ENCODE measurements around the gene EIF4G3. TPM values are rescaled to one million over a fixed set of nuclear protein-coding genes. Genes with fewer than 3 reads are reported as not detected.

EIF4G3 gene
- total and polyA plus RNA-seq, 4 donors = 16.5 to 59.8 (median 33.4) TPM

- no peak for TF ChIP-seq CTCF (IDR thresholded peaks at IDR 0.05; ENCODE audit: control extremely low read depth, extremely low read depth)
- H3K9ac ChIP-seq (ENCODE audit: insufficient read depth in 1 of 2, low read length in 2 of 2) = no peak overlapping the region
- ATAC-seq (ENCODE audit: insufficient read depth, low FRiP score) (no peak), DNase-seq (no peak)
- H3K4me3 ChIP-seq = no peak overlapping the region
- 85 to 91% methylated on average over 5 of the region's 5 CpGs for WGBS, 2 donors
- no peaks in the 10 kb centered on the region for H3K4me1 ChIP-seq (ENCODE audit: control insufficient read depth in 5 of 5, insufficient read depth in 5 of 5, low read length in 5 of 5)
- no peak overlapping the region for H3K27ac ChIP-seq (ENCODE audit: low read depth in 1 of 2, low read length in 1 of 2)
- no peaks in the 10 kb centered on the region for H3K9me3 ChIP-seq (ENCODE audit: control insufficient read depth in 4 of 4, insufficient read depth in 3 of 4, low read length in 3 of 4)
- peaks cover 0 to 8% (median 4%) of the 10 kb centered on the region in 4 donors for H3K36me3 ChIP-seq (ENCODE audit: control insufficient read depth in 4 of 4, insufficient read depth in 4 of 4, low read length in 4 of 4)
- H3K27me3 ChIP-seq (ENCODE audit: control insufficient read depth in 3 of 3, insufficient read depth in 3 of 3, low read length in 2 of 3) = no peaks in the 10 kb centered on the region
Measured at GRCh38 chr1:20899154-20899972, 277.3 kb downstream of the EIF4G3 start.

GRCh38 chr1:20896826-20897225 lies 279.9 kb downstream of the EIF4G3 start:
- H3K4me3 ChIP-seq = no peak overlapping the region
- DNase-seq = no peak
- peaks cover 9 to 24% (median 18%) of the 10 kb centered on the region in 4 donors for H3K36me3 ChIP-seq (ENCODE audit: control insufficient read depth in 4 of 4, insufficient read depth in 4 of 4, low read length in 4 of 4)
- 45 to 46% methylated on average over 1 of the region's 1 CpG for WGBS, 2 donors
- H3K9me3 ChIP-seq (ENCODE audit: control insufficient read depth in 4 of 4, insufficient read depth in 3 of 4, low read length in 3 of 4) = no peaks in the 10 kb centered on the region
- H3K27ac ChIP-seq (ENCODE audit: low read depth in 1 of 2, low read length in 1 of 2) = no peak overlapping the region
- ATAC-seq (ENCODE audit: insufficient read depth, low FRiP score) = peak; percentile 41
- no peaks in the 10 kb centered on the region for H3K27me3 ChIP-seq (ENCODE audit: control insufficient read depth in 3 of 3, insufficient read depth in 3 of 3, low read length in 2 of 3)
- no peak for TF ChIP-seq CTCF (IDR thresholded peaks at IDR 0.05; ENCODE audit: control extremely low read depth, extremely low read depth)
- H3K4me1 ChIP-seq (ENCODE audit: control insufficient read depth in 5 of 5, insufficient read depth in 5 of 5, low read length in 5 of 5) = no peaks in the 10 kb centered on the region
- H3K9ac ChIP-seq (ENCODE audit: insufficient read depth in 1 of 2, low read length in 2 of 2) = no peak overlapping the region

- WGBS, 2 donors = 95 to 98% methylated on average over 1 of the region's 1 CpG
- H3K4me1 ChIP-seq (ENCODE audit: control insufficient read depth in 5 of 5, insufficient read depth in 5 of 5, low read length in 5 of 5) = no peaks in the 10 kb centered on the region
- no peak overlapping the region for H3K27ac ChIP-seq (ENCODE audit: low read depth in 1 of 2, low read length in 1 of 2)
- no peak overlapping the region for H3K9ac ChIP-seq (ENCODE audit: insufficient read depth in 1 of 2, low read length in 2 of 2)
- H3K9me3 ChIP-seq (ENCODE audit: control insufficient read depth in 4 of 4, insufficient read depth in 3 of 4, low read length in 3 of 4) = no peaks in the 10 kb centered on the region
- no peak overlapping the region for H3K4me3 ChIP-seq
- peaks cover 8 to 24% (median 22%) of the 10 kb centered on the region in 4 donors for H3K36me3 ChIP-seq (ENCODE audit: control insufficient read depth in 4 of 4, insufficient read depth in 4 of 4, low read length in 4 of 4)
- TF ChIP-seq CTCF (IDR thresholded peaks at IDR 0.05; ENCODE audit: control extremely low read depth, extremely low read depth) = no peak
- ATAC-seq (ENCODE audit: insufficient read depth, low FRiP score) (no peak), DNase-seq (no peak)
- H3K27me3 ChIP-seq (ENCODE audit: control insufficient read depth in 3 of 3, insufficient read depth in 3 of 3, low read length in 2 of 3) = no peaks in the 10 kb centered on the region
Measured at GRCh38 chr1:20893931-20894330, 282.8 kb downstream of the EIF4G3 start.
